Subcutaneous abdominal adipose tissue (tissue), 5 donors: Measurements from ENCODE around the gene PRKACB.
"Not testable (repeated sequence)": the region's sequence is repeated elsewhere in the genome, so short reads cannot be mapped to it uniquely, and the experiment has no call there.

Source experiments
- H3K27ac ChIP-seq: one replicate; pipeline ENCODE4 v1.7.0; 2013; ENCODE audit warnings: low read depth, mild to moderate bottlenecking, inconsistent platforms, low read length, moderate library complexity
- H3K27me3 ChIP-seq, 5 donors: one replicate each; pipeline ENCODE4 v1.7.0; 2013; ENCODE audit warnings: low read length in 5 of 5, inconsistent platforms in 1 of 5; ENCODE audit not compliant: control insufficient read depth in 5 of 5, insufficient read depth in 4 of 5
- H3K36me3 ChIP-seq, 5 donors: one replicate each; pipeline ENCODE4 v1.7.0; 2013; ENCODE audit warnings: low read length in 5 of 5; ENCODE audit not compliant: control insufficient read depth in 5 of 5, insufficient read depth in 5 of 5
- H3K4me1 ChIP-seq, 5 donors: one replicate each; pipeline ENCODE4 v1.7.0; 2013; ENCODE audit warnings: low read length in 5 of 5, mild to moderate bottlenecking in 3 of 5, moderate library complexity in 1 of 5; ENCODE audit not compliant: control insufficient read depth in 5 of 5, insufficient read depth in 5 of 5
- H3K4me3 ChIP-seq, 5 donors: one replicate each; pipeline ENCODE4 v1.7.0; 2013; ENCODE audit warnings: low read length in 5 of 5, low read depth in 1 of 5
- H3K9ac ChIP-seq, 5 donors: one replicate each; pipeline ENCODE4 v1.7.0; 2013; ENCODE audit warnings: low read length in 5 of 5, mild to moderate bottlenecking in 4 of 5, moderate library complexity in 3 of 5
- H3K9me3 ChIP-seq, 5 donors: one replicate each; pipeline ENCODE4 v1.7.0; 2013; ENCODE audit warnings: low read length in 5 of 5; ENCODE audit not compliant: control insufficient read depth in 5 of 5
- donor health status: healthy.
- donor health status: healthy.
- donor health status: healthy.
- donor health status: healthy.
- donor health status: healthy.

PRKACB gene

GRCh38 chr1:84277343-84278059, 133.4 kb downstream of the PRKACB start:
- H3K4me1 ChIP-seq = no peaks in the 10 kb centered on the region
- H3K27ac ChIP-seq = no peak overlapping the region
- H3K36me3 ChIP-seq = no peaks in the 10 kb centered on the region
- no peaks in the 10 kb centered on the region for H3K9me3 ChIP-seq
- no peak overlapping the region for H3K4me3 ChIP-seq
- H3K9ac ChIP-seq = no peak overlapping the region
- H3K27me3 ChIP-seq = peaks cover 0 to 2% (median 0%) of the 10 kb centered on the region in 5 donors

DNA sequence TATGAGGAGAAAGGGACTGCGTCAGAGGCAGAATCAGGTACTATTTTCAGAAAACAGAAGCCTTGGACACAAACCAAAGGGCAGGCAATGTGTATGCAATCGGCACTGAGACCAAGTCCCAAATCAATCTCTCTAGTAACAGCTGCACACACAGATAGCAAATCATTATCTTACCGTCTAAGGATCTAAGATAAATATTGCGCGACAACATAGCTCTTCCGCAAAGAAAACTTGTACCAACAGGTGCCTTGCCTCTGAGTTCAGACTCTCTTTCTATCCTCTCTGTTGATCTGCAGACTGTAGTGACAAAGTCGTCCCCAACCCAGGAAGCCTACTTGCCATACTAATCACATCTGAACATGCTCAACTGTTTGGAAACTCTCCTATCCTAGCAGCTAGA, 134.8 kb downstream of the PRKACB start:
- Histone ChIP-seq H3K27me3 (peaks cover 0 to 2% (median 0%) of the 10 kb centered on the region in 5 donors), H3K4me1 (no peaks in the 10 kb centered on the region), H3K9me3 (no peaks in the 10 kb centered on the region), H3K36me3 (no peaks in the 10 kb centered on the region), H3K4me3 (no peak overlapping the region), H3K27ac (no peak overlapping the region), H3K9ac (no peak overlapping the region)

GRCh38 chr1:84280912-84281311, 136.8 kb downstream of the PRKACB start:
- no peaks in the 10 kb centered on the region for H3K27me3 ChIP-seq
- no peak overlapping the region for H3K9ac ChIP-seq
- H3K36me3 ChIP-seq = no peaks in the 10 kb centered on the region
- H3K4me3 ChIP-seq = no peak overlapping the region
- no peak overlapping the region for H3K27ac ChIP-seq
- no peaks in the 10 kb centered on the region for H3K4me1 ChIP-seq
- H3K9me3 ChIP-seq = no peaks in the 10 kb centered on the region

GRCh38 chr1:84282780-84283333, 138.8 kb downstream of the PRKACB start:
- peaks cover 0 to 7% (median 2%) of the 10 kb centered on the region in 5 donors for H3K9me3 ChIP-seq
- no peak overlapping the region for H3K27ac ChIP-seq
- no peaks in the 10 kb centered on the region for H3K36me3 ChIP-seq
- H3K27me3 ChIP-seq = no peaks in the 10 kb centered on the region
- H3K4me1 ChIP-seq = no peaks in the 10 kb centered on the region
- no peak overlapping the region for H3K4me3 ChIP-seq
- H3K9ac ChIP-seq = no peak overlapping the region

DNA sequence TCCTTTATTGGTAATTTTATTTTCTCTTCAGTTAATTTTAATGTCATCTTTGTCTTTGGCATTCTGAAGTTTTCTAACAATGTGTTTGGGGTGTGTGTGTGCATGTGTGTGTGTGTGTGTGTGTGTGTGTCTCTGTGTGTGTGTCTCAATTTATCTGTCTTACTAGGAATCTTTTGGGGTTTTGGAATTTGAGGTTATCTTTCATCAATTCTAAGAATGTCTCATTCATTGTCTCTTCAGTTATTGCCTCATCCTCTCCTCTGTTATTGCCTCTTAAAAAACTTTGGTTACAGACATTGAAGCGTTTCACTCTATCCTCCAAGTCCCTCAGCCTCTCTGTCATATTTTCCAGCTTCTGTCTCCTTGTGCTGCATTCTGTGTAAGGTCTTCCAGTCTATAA, 139.3 kb downstream of the PRKACB start:
- Histone ChIP-seq H3K36me3 (no peaks in the 10 kb centered on the region), H3K27ac (no peak overlapping the region), H3K27me3 (no peaks in the 10 kb centered on the region), H3K4me3 (no peak overlapping the region), H3K4me1 (no peaks in the 10 kb centered on the region), H3K9ac (no peak overlapping the region), H3K9me3 (peaks cover 0 to 8% (median 3%) of the 10 kb centered on the region in 5 donors)

DNA sequence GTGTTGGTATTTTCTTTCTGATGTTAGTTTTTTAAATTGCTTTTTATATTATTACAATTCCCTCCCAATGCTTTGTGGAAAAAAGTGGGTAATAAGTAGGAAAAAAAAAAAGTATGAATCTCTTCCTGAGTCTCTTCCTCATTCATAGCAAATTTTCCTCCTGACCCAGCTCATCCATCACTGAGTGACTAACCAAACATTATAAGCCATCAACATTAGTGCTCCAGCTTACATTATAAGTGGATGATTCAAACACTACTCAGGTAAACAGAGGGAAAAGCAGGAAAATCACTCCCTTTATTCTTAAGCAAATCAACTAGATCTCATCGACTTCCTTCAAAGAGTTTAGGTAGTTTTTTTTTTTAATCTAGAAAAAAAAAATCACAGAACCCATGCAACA, 142.0 kb downstream of the PRKACB start:
- Histone ChIP-seq H3K27me3 (no peaks in the 10 kb centered on the region), H3K36me3 (no peaks in the 10 kb centered on the region), H3K4me3 (no peak overlapping the region), H3K27ac (no peak overlapping the region), H3K9me3 (peaks cover 0 to 13% (median 3%) of the 10 kb centered on the region in 5 donors), H3K4me1 (no peaks in the 10 kb centered on the region), H3K9ac (no peak overlapping the region)

GRCh38 chr1:84287389-84287788, 143.3 kb downstream of the PRKACB start:
- H3K9ac ChIP-seq, H3K36me3 ChIP-seq, H3K27me3 ChIP-seq, H3K27ac ChIP-seq, H3K4me3 ChIP-seq, H3K4me1 ChIP-seq: not testable (repeated sequence)
- H3K9me3 ChIP-seq = peaks cover 0 to 13% (median 3%) of the 10 kb centered on the region in 5 donors
